Adrenal gland (tissue), 5 donors: Measurements from ENCODE around the gene POU4F3.

Source experiments
- CTCF ChIP-seq, 6 experiments: fragments of 450-650 bp in 4 of 6; fragments of 200-600 bp in 2 of 6; sonication (generic) in 1 of 6; IDR thresholded peaks; 1 replicate in 5 of 6; 2 replicates in 1 of 6; pipeline versions ENCODE4 v1.5.1 to v1.8.0; 2016 to 2021; ENCODE audit warnings: antibody characterized with exemption in 6 of 6, mild to moderate bottlenecking in 2 of 6, moderate library complexity in 1 of 6
- POLR2A ChIP-seq, 2 donors: fragments of 450-650 bp; IDR thresholded peaks; one replicate each; pipeline ENCODE4 v1.6.1; 2017; ENCODE audit warnings: antibody characterized with exemption in 2 of 2, mild to moderate bottlenecking in 2 of 2, moderate library complexity in 1 of 2
- donor health status: DM: no; HTN: no; CAD: no.

- no peak for TF ChIP-seq CTCF (IDR thresholded peaks at IDR 0.05)
- no peak for TF ChIP-seq POLR2A (IDR thresholded peaks at IDR 0.05)
Observed at GRCh38 chr5:146338774-146339714, at the start of gene POU4F3.
